WI38 (cell line): ENCODE measurements around the gene OR13A1.
"Not testable (repeated sequence)": the region's sequence is repeated elsewhere in the genome, so short reads cannot be mapped to it uniquely, and the experiment has no call there.

Experiments
- H3K4me3 ChIP-seq: 2 replicates; pipeline ENCODE4 v1.5.1; 2011; ENCODE audit warnings: low read depth, mild to moderate bottlenecking, control low read depth, low read length
- TF ChIP-seq, protein P1 (sequence below): IDR thresholded peaks from 2 replicates; pipeline ENCODE4 v1.5.1; 2012; ENCODE audit warnings: low read depth, mild to moderate bottlenecking, control low read depth, low read length

OR13A1 gene

DNA sequence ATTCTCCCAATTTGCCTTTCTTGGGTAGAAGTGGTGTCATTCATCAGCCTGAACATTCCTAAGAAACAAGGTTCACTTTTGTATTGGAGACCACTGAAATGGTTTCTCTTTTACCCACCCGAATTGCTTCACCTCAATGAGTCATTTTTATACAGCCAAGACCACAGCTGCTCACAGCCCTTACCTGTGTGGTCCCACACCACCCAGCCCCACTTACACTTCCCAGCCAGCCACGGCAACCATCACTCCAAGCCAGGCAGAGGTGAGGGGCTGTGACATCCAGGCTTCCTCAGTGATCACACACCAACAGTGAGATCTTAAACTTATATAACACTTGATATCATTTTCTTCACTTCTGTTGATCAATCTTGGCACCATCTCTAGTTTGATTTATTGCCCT is 20.7 kb downstream of the OR13A1 start:
- TF ChIP-seq, protein P1, sequence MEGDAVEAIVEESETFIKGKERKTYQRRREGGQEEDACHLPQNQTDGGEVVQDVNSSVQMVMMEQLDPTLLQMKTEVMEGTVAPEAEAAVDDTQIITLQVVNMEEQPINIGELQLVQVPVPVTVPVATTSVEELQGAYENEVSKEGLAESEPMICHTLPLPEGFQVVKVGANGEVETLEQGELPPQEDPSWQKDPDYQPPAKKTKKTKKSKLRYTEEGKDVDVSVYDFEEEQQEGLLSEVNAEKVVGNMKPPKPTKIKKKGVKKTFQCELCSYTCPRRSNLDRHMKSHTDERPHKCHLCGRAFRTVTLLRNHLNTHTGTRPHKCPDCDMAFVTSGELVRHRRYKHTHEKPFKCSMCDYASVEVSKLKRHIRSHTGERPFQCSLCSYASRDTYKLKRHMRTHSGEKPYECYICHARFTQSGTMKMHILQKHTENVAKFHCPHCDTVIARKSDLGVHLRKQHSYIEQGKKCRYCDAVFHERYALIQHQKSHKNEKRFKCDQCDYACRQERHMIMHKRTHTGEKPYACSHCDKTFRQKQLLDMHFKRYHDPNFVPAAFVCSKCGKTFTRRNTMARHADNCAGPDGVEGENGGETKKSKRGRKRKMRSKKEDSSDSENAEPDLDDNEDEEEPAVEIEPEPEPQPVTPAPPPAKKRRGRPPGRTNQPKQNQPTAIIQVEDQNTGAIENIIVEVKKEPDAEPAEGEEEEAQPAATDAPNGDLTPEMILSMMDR = no peak
- H3K4me3 ChIP-seq = no peak overlapping the region

DNA sequence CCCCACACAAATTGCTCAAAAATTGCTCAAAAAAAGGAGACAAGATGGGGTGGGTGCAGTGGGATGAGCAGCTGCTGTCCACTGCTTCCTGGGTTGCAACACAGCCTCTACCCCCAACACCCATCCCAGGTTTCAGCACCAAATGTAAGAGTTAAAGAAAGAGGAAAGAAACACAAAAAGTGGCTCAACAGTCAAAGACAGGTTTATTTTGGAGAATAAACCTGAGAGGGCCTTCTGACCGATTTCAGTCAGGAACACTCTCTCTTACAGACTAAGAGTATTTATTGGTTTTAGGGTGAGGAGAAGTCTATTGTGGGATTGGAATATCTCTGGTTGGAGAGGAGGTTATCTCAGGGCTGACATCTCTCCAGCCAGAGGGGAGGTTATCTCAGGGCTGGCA is 28.4 kb downstream of the OR13A1 start:
- H3K4me3 ChIP-seq = no peak overlapping the region
- TF ChIP-seq, protein P1 = no peak

DNA sequence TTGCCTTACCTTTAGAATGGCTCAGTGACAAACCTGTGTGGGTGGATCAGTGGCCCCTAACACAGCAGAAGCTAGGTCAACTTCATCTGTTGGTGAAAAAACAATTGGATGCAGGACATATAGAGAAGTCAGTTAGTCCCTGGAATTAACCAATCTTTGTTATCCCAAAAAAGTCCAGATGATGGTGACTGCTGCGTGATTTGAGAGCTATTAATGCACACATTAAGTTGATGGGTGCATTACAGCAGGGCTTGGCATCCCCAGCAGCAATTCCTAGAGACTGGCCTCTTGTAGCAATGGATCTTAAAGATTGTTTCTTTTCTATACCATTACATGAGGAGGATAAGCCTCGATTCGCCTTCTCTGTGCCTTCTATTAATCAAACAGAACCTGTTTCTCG is 33.3 kb downstream of the OR13A1 start:
- no peak overlapping the region for H3K4me3 ChIP-seq
- TF ChIP-seq, protein P1 = no peak

DNA sequence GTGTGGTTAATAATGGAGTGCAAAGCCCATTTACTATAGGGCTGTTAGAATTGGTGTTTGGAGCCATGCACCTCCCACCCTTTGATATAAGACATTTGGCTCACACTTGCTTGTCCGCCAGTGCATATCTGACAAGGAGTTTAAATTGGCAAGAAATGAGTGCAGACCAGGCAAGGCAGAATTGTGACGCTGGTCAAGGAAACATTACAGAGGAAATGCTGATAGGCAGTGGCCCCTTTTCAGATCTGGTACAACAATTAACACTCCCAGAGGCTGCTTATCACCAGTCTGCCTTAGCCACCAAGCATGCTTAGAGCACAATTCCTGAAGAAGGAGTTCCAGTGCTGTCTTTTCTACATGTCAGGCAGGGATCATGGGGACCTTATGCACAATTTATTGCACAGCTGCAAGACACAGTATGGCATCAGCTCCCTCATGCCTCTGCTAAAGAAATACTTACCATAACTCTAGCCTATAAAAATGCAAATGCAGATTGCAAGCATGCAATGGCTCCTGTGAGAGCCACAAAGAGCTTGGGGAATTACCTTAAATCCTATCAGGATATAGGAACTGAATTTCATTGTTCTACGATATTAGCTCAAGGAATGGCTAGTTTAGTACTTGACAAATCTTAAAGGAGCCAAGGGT is 35.2 kb downstream of the OR13A1 start:
- TF ChIP-seq, protein P1 = no peak
- H3K4me3 ChIP-seq = no peak overlapping the region

DNA sequence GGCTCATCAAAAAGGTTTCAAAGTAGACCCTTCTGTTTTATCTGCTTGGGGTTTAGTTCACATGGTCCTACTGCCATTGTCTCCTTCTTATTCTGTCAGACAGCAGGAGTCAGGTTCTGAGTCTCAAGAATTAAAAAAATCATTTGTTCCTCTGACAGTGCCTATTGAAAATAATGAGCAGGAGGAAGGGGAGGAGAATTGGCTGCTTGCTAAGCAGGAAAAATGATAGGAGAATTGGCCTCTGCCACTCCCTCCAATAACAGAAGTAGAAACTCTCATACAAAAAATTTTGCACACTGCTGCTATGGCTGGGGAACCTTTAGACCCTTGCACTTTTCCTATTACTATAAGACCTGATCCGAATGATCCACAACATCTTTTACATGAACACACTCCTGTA is 35.7 kb downstream of the OR13A1 start:
- H3K4me3 ChIP-seq = no peak overlapping the region
- TF ChIP-seq, protein P1 = no peak

DNA sequence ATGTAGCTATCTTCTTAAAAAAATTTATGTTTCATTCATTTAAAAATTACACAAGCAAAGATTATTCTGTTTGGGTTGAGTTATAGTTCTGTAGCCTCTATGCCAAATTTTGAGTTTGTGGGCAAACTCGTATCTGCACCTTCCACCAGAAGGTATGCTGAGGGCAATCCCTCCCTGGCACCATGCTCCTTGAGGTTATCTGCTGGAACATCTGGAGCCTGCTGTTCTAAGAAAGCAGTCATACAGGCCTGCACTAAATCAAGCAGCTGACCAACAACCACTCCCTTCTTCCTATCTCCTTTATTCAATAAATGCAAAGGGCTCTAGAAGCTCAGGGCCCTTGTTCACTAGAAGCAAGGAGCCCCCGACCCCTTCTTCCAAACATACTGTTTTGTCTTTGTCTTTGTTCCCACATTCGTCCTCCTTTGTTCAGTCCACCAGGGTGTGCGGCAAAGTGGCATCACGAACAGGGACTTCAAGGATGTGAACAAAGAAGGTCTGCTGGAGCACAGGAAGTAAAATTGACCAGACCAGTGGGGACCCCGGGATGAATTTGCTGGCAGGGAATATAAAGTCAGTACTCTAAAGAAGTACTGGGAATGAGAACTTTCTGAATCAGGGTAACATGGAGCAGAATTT is 36.4 kb downstream of the OR13A1 start:
- TF ChIP-seq, protein P1 = no peak
- H3K4me3 ChIP-seq = no peak overlapping the region

DNA sequence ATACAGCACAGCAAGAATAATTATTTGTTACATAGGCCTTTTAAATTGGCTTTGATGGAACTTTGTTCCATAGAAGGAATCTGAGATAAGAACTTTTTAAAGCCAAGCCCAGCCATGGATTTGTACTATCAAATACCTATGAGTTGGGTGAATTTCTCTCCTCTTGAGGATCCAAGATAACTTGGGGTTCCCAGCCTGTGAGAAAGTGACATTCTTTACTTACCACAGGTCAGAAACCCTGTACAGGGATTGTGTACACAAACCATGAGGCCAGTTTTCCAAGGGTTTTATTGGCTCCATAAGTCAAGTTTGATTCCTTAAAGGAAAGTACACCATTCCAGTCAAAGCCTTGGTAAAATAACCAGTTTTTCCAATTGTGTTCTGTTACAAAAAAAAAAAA is 39.3 kb downstream of the OR13A1 start:
- not testable (repeated sequence) for H3K4me3 ChIP-seq

DNA sequence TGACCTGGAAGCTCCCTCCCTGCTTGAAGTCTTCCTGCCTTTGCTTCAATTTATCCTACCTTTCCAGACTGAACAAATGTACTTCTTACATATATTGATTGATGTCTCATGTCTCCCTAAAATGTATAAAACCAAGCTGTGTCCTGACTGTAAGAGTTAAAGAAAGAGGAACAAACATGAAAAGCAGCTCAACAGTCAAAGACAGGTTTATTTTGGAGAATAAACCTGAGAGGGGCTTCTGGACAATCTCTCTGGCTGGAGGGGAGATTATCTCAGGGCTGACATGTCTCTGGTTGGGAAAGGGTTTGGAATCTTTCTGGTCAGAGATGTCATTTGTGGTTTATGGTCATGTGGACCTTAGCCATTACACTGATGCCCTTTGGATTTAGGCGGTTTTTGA is 41.0 kb downstream of the OR13A1 start:
- H3K4me3 ChIP-seq = no peak overlapping the region
- TF ChIP-seq, protein P1 = no peak

DNA sequence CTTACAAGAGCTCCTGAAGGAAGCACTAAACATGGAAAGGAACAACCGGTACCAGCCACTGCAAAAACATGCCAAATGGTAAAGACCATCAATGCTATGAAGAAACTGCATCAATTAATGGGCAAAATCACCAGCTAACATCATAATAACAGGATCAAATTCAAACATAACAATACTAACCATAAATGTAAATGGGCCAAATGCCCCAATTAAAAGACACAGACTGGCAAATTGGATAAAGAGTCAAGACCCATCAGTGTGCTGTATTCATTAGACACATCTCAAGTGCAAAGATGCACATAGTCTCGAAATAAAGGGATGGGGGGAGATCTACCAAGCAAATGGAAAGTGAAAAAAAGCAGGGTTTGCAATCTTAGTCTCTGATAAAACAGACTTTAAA is 47.6 kb downstream of the OR13A1 start:
- H3K4me3 ChIP-seq = not testable (repeated sequence)
